ENCODE results near the gene GCH1. TPM values are rescaled to one million over a fixed set of nuclear protein-coding genes. Genes with fewer than 3 reads are reported as not detected.

GCH1 gene
- total RNA-seq, 1 donor from 2014 or later: 35.4 TPM

- Mint-ChIP-seq H3K36me3 (ENCODE audit: insufficient read depth) (no peaks in the 10 kb centered on the region), H3K4me1 (ENCODE audit: low read depth) (peaks cover 12% of the 10 kb centered on the region), H3K9me3 (ENCODE audit: low read depth) (no peaks in the 10 kb centered on the region), H3K4me3 (ENCODE audit: low read depth) (no peak overlapping the region), H3K27me3 (peaks cover 8% of the 10 kb centered on the region), H3K27ac (no peak overlapping the region)
- no peak for TF ChIP-seq CTCF (IDR thresholded peaks at IDR 0.05; ENCODE audit: unreplicated experiment)
- no peak for DNase-seq (ENCODE audit: low spot score, unreplicated experiment)
Observed at GRCh38 chr14:54815016-54815415, 87.6 kb downstream of the GCH1 start.

GRCh38 chr14:54814076-54814475 lies 88.5 kb downstream of the GCH1 start:
- H3K4me3 Mint-ChIP-seq (ENCODE audit: low read depth): no peak overlapping the region
- peaks cover 12% of the 10 kb centered on the region for H3K4me1 Mint-ChIP-seq (ENCODE audit: low read depth)
- peaks cover 6% of the 10 kb centered on the region for H3K27me3 Mint-ChIP-seq
- TF ChIP-seq CTCF (IDR thresholded peaks at IDR 0.05; ENCODE audit: unreplicated experiment): peak; percentile 14
- H3K36me3 Mint-ChIP-seq (ENCODE audit: insufficient read depth): no peaks in the 10 kb centered on the region
- H3K27ac Mint-ChIP-seq: no peak overlapping the region
- no peaks in the 10 kb centered on the region for H3K9me3 Mint-ChIP-seq (ENCODE audit: low read depth)
- DNase-seq (ENCODE audit: low spot score, unreplicated experiment): no peak

- TF ChIP-seq CTCF (IDR thresholded peaks at IDR 0.05; ENCODE audit: unreplicated experiment): no peak
Observed at GRCh38 chr14:54813081-54813480, 89.5 kb downstream of the GCH1 start.

GRCh38 chr14:54812617-54813016 lies 90.0 kb downstream of the GCH1 start:
- peaks cover 6% of the 10 kb centered on the region for H3K27me3 Mint-ChIP-seq
- H3K36me3 Mint-ChIP-seq (ENCODE audit: insufficient read depth): no peaks in the 10 kb centered on the region
- TF ChIP-seq CTCF (IDR thresholded peaks at IDR 0.05; ENCODE audit: unreplicated experiment): no peak
- DNase-seq (ENCODE audit: low spot score, unreplicated experiment): no peak
- H3K4me1 Mint-ChIP-seq (ENCODE audit: low read depth): peaks cover under 1% of the 10 kb centered on the region
- no peaks in the 10 kb centered on the region for H3K9me3 Mint-ChIP-seq (ENCODE audit: low read depth)
- H3K4me3 Mint-ChIP-seq (ENCODE audit: low read depth): no peak overlapping the region
- no peak overlapping the region for H3K27ac Mint-ChIP-seq

More at GRCh38 chr14:54813081-54813480, 89.5 kb downstream of the GCH1 start:
- peaks cover 6% of the 10 kb centered on the region for H3K27me3 Mint-ChIP-seq
- DNase-seq (ENCODE audit: low spot score, unreplicated experiment): no peak
- no peak overlapping the region for H3K27ac Mint-ChIP-seq
- peaks cover 2% of the 10 kb centered on the region for H3K4me1 Mint-ChIP-seq (ENCODE audit: low read depth)
- H3K36me3 Mint-ChIP-seq (ENCODE audit: insufficient read depth): no peaks in the 10 kb centered on the region
- no peak overlapping the region for H3K4me3 Mint-ChIP-seq (ENCODE audit: low read depth)
- no peaks in the 10 kb centered on the region for H3K9me3 Mint-ChIP-seq (ENCODE audit: low read depth)

GRCh38 chr14:54809767-54810166 lies 92.9 kb downstream of the GCH1 start:
- Mint-ChIP-seq H3K4me3 (ENCODE audit: low read depth) (no peak overlapping the region), H3K27ac (no peak overlapping the region), H3K36me3 (ENCODE audit: insufficient read depth) (no peaks in the 10 kb centered on the region), H3K9me3 (ENCODE audit: low read depth) (no peaks in the 10 kb centered on the region), H3K4me1 (ENCODE audit: low read depth) (no peaks in the 10 kb centered on the region), H3K27me3 (peaks cover 20% of the 10 kb centered on the region)
- no peak for TF ChIP-seq CTCF (IDR thresholded peaks at IDR 0.05; ENCODE audit: unreplicated experiment)
- no peak for DNase-seq (ENCODE audit: low spot score, unreplicated experiment)
